ENCODE measurements around the gene FMN1.

DNA sequence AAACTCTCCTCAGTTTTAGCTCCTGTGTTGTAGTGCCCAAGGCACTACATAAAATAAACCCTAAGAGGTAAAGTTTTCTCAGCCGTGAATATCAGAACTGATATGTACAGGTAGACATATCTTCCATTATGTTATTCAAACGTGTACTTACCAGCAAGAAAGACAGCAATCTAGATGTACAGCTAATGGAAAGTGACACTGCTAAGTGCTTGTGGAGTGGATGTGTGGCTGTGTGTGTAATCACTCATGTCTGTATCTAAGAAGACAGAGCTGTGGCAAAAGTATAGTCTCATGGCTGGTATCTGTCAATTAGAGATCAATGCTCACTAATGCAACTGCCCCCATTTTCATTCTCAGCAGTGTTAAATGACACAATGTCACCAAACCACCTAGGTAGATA lies 101.3 kb downstream of the FMN1 start:
- TF ChIP-seq, protein P1, sequence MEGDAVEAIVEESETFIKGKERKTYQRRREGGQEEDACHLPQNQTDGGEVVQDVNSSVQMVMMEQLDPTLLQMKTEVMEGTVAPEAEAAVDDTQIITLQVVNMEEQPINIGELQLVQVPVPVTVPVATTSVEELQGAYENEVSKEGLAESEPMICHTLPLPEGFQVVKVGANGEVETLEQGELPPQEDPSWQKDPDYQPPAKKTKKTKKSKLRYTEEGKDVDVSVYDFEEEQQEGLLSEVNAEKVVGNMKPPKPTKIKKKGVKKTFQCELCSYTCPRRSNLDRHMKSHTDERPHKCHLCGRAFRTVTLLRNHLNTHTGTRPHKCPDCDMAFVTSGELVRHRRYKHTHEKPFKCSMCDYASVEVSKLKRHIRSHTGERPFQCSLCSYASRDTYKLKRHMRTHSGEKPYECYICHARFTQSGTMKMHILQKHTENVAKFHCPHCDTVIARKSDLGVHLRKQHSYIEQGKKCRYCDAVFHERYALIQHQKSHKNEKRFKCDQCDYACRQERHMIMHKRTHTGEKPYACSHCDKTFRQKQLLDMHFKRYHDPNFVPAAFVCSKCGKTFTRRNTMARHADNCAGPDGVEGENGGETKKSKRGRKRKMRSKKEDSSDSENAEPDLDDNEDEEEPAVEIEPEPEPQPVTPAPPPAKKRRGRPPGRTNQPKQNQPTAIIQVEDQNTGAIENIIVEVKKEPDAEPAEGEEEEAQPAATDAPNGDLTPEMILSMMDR (IDR thresholded peaks at IDR 0.05): no peak
- TF ChIP-seq EP300 (IDR thresholded peaks at IDR 0.05; ENCODE audit: low read depth) (no peak), POLR2A (IDR thresholded peaks at IDR 0.05) (no peak)

Measured in transverse colon (tissue), 3 donors.